Measurements from ENCODE around the gene SCUBE3. TPM values are rescaled to one million over a fixed set of nuclear protein-coding genes. Genes with fewer than 3 reads are reported as not detected.

Gene SCUBE3
- total and polyA plus RNA-seq, 2 of the 4 experiments (the other 2 are of a cell fraction) = 19.9 to 45.5 TPM

- Histone ChIP-seq H3K23ac (ENCODE audit: low read depth, low read length) (no peak overlapping the region), H3K36me3 (ENCODE audit: control insufficient read depth, insufficient read depth, low read length) (peaks cover 33% of the 10 kb centered on the region), H3K27ac (ENCODE audit: insufficient read depth, low read length) (no peak overlapping the region), H3K9me3 (ENCODE audit: control insufficient read depth, insufficient read depth, low read length) (no peaks in the 10 kb centered on the region), H4K20me1 (ENCODE audit: insufficient read depth, low read length) (no peaks in the 10 kb centered on the region), H2BK20ac (ENCODE audit: low read depth, low read length) (no peak overlapping the region), H3K4me3 (ENCODE audit: insufficient read depth, low read depth, low read length) (no peak overlapping the region), H3K27me3 (ENCODE audit: control insufficient read depth, insufficient read depth, low read length) (no peaks in the 10 kb centered on the region), H2AK5ac (ENCODE audit: low read depth, low read length) (no peak overlapping the region), H3K9ac (ENCODE audit: low read depth, low read length) (no peak overlapping the region), H3K56ac (ENCODE audit: extremely low read depth, insufficient read depth, low read length) (no peak overlapping the region), H4K8ac (ENCODE audit: low read depth in 2 of 2, low read length in 2 of 2) (peak overlapping the region in 1 of 2 experiments; percentile 6; a peak in 1 of 4 replicates), H3K18ac (ENCODE audit: low read depth, low read length) (no peak overlapping the region), H3K4me1 (ENCODE audit: control insufficient read depth, insufficient read depth, low read length) (peaks cover 4% of the 10 kb centered on the region; the same call in 1 of the 2 replicates), H4K91ac (ENCODE audit: insufficient read depth, low read depth, low read length) (no peak overlapping the region), H2BK5ac (ENCODE audit: low read depth, low read length, poor library complexity, severe bottlenecking) (no peak overlapping the region), H3K4ac (ENCODE audit: low read depth, low read length) (no peak overlapping the region), H3K9me1 (ENCODE audit: insufficient read depth, low read length) (peaks cover 4% of the 10 kb centered on the region; the same call in 1 of the 2 replicates), H3K79me1 (ENCODE audit: low read depth in 1 of 2, low read length in 2 of 2) (no peaks in the 10 kb centered on the region), H4K5ac (ENCODE audit: low read depth, low read length) (no peak overlapping the region), H2BK15ac (ENCODE audit: low read depth, low read length) (no peak overlapping the region), H2BK120ac (ENCODE audit: low read depth, low read length) (no peak overlapping the region), H3K14ac (replicated peaks; ENCODE audit: low read depth, low read length) (no peak overlapping the region), H2AFZ (replicated peaks; ENCODE audit: low read length, poor library complexity) (peak overlapping the region; percentile 84), H3K4me2 (ENCODE audit: low read depth, low read length) (no peak overlapping the region), H2AK9ac (replicated peaks; ENCODE audit: low read depth, low read length, poor library complexity) (no peak overlapping the region)
- intact Hi-C loops (cut with micrococcal nuclease) (loop anchor here (5.0 kb wide), 2 partner anchors 155 to 170 kb away; partner anchors contain the start of genes FANCE and RPL10A), in situ Hi-C loops (cut with MboI; ENCODE audit: low sequenced_read_pairs) (no loop called here), dilution Hi-C loops (cut with HindIII; ENCODE audit: low sequenced_read_pairs, unreplicated experiment) (no loop called here)
- DNase-seq = no peak
- POLR2A ChIA-PET (ENCODE audit: unreplicated experiment) = no interaction called here
- no TSS peak for BruUV-seq (replicated peaks)
- ATAC-seq (ENCODE audit: low read depth) = no peak
- WGBS, 2 experiments (ENCODE audit: extremely low coverage in 2 of 2, insufficient read length in 1 of 2) = 50% methylated on average over 2 of the region's 6 CpGs; no CpG with 5 or more reads in 1 of the 2 experiments
- TF ChIP-seq USF2 (IDR thresholded peaks at IDR 0.05; ENCODE audit: low read depth, low read length) (no peak), FOS (IDR thresholded peaks at IDR 0.05; ENCODE audit: low read depth, low read length) (no peak), CEBPB (IDR thresholded peaks at IDR 0.05; ENCODE audit: low read depth, low read length) (no peak), RAD21 (IDR thresholded peaks at IDR 0.05; ENCODE audit: low read length) (no peak), RCOR1 (IDR thresholded peaks at IDR 0.05; ENCODE audit: insufficient replicate concordance, low read length) (no peak), SMC3 (IDR thresholded peaks at IDR 0.05; ENCODE audit: low read depth, low read length) (no peak), MAZ (IDR thresholded peaks at IDR 0.05; ENCODE audit: borderline replicate concordance, low read depth, low read length) (no peak)
- CTCF ChIA-PET = interaction anchor here (1.2 kb wide), 1 partner anchor 152 kb away, joined by 3 read pairs; no protein-coding TSS in a partner anchor
Measured at GRCh38 chr6:35296931-35297600, 83.3 kb downstream of the SCUBE3 start.

All from IMR-90 (cell line).